Muscle layer of colon (tissue), 2 donors: ENCODE data around the gene TCF7L1.
A peak's percentile ranks its signal among the peaks of the same experiment; 100 is the strongest.
"Not testable (repeated sequence)": the region's sequence is repeated elsewhere in the genome, so short reads cannot be mapped to it uniquely, and the experiment has no call there.

Source experiments
- H3K27ac ChIP-seq: one replicate; pipeline ENCODE4 v1.7.0; 2013; ENCODE audit warnings: low read depth, mild to moderate bottlenecking, low read length, moderate library complexity
- H3K27me3 ChIP-seq, 2 donors: one replicate each; pipeline ENCODE4 v1.7.0; 2013; ENCODE audit warnings: low read length in 2 of 2, mild to moderate bottlenecking in 2 of 2; ENCODE audit not compliant: insufficient read depth in 2 of 2, control insufficient read depth in 1 of 2
- H3K36me3 ChIP-seq: one replicate; pipeline ENCODE4 v1.7.0; 2013; ENCODE audit warnings: mild to moderate bottlenecking, low read length; ENCODE audit not compliant: insufficient read depth
- H3K4me1 ChIP-seq: one replicate; pipeline ENCODE4 v1.7.0; 2013; ENCODE audit warnings: mild to moderate bottlenecking, low read length; ENCODE audit not compliant: insufficient read depth
- H3K4me3 ChIP-seq, 2 donors: one replicate each; pipeline ENCODE4 v1.7.0; 2013; ENCODE audit warnings: low read length in 2 of 2, low read depth in 1 of 2, mild to moderate bottlenecking in 1 of 2, moderate library complexity in 1 of 2
- H3K9ac ChIP-seq: one replicate; pipeline ENCODE4 v1.7.0; 2013; ENCODE audit warnings: low read length
- H3K9me3 ChIP-seq: one replicate; pipeline ENCODE4 v1.7.0; 2013; ENCODE audit warnings: mild to moderate bottlenecking, low read length
- donor health status: abdominal sarcoma.
- donor health status: Adenocarcinoma of cecum.

TCF7L1 gene

DNA sequence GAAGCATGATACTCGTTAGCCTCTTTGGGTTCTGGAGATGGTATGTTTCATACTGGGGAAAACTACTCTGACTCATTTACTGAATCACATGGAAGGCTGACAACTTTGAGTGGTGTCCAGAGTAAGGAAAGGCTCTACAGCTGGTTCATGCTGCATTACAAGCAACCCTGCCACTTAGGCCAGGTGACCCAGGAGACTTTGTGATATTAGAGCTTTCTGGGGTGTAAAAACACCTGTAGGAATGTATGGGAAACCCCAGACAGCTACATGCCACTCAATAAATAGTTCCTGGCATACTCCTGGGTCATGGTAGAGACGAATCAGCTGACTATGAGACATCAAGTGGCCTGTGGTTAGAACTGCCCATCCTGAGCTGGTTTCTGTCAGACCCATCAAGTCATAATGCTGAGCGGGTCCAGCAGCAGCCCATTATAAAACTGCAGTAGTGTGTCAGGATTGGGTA, 21.3 kb upstream of the TCF7L1 start:
- no peaks in the 10 kb centered on the region for H3K27me3 ChIP-seq
- H3K9me3 ChIP-seq = no peaks in the 10 kb centered on the region
- H3K9ac ChIP-seq = no peak overlapping the region
- no peaks in the 10 kb centered on the region for H3K4me1 ChIP-seq
- H3K27ac ChIP-seq = no peak overlapping the region
- H3K4me3 ChIP-seq = no peak overlapping the region
- H3K36me3 ChIP-seq = no peaks in the 10 kb centered on the region

DNA sequence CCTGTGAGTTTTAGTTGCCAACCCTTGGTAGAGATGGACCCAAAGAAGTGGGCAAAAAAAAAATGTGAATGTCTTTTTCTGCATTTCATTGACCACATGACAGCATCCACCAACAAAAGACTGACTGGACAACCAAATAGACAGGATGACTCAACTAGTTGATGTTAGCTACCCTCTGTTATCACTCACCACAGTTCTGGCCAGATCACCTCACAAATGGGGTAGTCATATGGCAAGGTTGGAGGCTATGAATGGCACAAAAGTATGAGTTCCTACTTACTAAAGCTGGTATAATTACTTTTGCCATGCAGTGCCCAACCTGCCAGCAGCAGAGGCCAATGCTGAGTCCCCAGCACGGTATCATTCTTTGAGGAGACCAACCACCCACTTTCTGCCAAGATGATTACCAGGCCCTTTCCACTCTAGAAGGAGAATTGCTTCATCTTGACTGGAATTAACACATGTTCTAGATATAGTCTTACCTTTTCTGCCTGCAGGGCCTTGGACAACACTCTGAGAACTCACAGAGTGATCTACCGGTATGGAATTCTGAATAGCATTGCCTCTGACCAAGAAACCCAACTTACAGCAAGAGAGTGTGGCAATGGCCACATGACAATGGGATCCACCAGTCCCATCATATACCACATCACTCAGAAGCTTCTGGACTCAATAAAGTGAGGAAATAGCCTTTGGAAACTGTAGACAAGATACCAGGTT, 20.1 kb upstream of the TCF7L1 start:
- no peaks in the 10 kb centered on the region for H3K36me3 ChIP-seq
- no peak overlapping the region for H3K4me3 ChIP-seq
- H3K9ac ChIP-seq = no peak overlapping the region
- H3K9me3 ChIP-seq = no peaks in the 10 kb centered on the region
- H3K27ac ChIP-seq = no peak overlapping the region
- no peaks in the 10 kb centered on the region for H3K4me1 ChIP-seq
- H3K27me3 ChIP-seq = no peaks in the 10 kb centered on the region

DNA sequence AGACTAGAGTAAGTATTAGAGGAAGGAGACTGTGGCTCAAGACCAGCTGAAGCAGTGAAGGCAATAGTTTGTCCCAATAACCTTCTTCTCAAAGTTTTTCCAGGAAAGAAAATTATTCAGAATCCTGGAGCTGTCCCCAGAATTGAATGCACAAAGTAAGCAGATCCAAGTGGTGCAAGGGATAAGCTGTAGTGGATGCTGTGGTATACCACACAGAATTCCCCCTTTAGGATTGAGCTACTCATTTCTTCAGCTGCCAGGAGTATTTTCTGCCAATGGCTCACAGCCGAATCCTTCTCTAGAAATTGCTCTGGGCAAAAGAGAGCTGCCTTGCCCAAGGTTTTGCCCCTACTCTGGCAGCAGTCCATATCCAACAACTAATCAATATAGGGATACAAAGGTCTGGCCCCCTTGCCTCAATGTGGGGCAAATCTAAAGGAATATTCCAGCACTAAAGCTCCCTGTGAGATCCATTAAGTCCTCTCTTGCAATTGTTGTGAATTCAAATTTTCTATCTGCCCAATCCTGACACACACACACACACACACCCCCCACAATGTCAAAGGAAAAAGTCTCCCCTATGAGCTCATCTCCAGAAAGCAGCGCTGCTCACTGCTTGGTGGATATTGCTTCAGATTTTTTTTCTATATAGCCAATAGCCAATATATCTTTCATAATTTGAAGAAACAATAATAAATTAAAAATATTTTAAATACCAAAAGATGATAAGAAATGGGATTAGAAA, 18.4 kb upstream of the TCF7L1 start:
- H3K9ac ChIP-seq = no peak overlapping the region
- H3K27me3 ChIP-seq = no peaks in the 10 kb centered on the region
- H3K9me3 ChIP-seq = no peaks in the 10 kb centered on the region
- H3K4me1 ChIP-seq = no peaks in the 10 kb centered on the region
- no peaks in the 10 kb centered on the region for H3K36me3 ChIP-seq
- H3K27ac ChIP-seq = no peak overlapping the region
- H3K4me3 ChIP-seq = no peak overlapping the region

DNA sequence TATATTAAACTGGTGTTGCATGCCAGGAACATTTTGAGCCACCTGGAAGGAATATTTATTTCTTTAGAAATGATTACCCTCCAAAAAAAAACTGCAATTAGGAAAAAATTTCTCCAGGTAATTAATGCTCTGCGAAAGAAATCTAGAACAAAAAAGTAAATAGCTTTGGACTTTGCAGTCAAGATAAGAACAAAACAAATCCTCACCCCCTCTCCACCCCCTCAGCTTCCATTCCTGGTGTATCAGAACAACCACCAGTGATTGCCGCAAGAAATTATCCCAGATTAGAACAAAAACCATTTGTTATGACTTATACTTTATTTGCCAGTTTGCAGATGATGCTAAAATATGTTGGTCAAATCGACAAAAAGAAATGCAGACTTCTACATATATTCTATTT, 17.0 kb upstream of the TCF7L1 start:
- Histone ChIP-seq H3K27ac (no peak overlapping the region), H3K4me3 (no peak overlapping the region), H3K4me1 (no peaks in the 10 kb centered on the region), H3K9ac (no peak overlapping the region), H3K9me3 (no peaks in the 10 kb centered on the region), H3K27me3 (no peaks in the 10 kb centered on the region), H3K36me3 (no peaks in the 10 kb centered on the region)

DNA sequence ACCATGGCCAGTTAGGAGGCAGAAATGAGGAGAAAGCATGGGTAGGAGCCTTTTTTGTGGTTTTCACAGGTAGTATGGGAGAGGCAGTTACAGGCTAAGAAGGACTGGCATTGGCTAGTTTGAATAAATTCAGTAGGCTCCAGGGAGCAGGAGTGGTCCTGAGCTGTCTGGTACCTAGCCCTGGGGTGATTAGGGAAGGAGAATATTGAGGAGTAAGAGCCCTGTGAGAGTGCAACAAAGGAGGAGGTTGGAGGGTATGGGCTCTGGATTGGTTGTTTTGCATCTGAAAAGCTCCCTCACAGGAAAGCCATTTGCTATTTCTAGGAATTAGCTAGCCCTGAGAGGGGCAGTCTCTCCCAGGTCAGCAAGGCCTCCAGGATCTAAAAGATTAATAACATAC, 13.3 kb upstream of the TCF7L1 start:
- H3K9me3 ChIP-seq = no peaks in the 10 kb centered on the region
- H3K4me3 ChIP-seq = no peak overlapping the region
- H3K4me1 ChIP-seq = no peaks in the 10 kb centered on the region

DNA sequence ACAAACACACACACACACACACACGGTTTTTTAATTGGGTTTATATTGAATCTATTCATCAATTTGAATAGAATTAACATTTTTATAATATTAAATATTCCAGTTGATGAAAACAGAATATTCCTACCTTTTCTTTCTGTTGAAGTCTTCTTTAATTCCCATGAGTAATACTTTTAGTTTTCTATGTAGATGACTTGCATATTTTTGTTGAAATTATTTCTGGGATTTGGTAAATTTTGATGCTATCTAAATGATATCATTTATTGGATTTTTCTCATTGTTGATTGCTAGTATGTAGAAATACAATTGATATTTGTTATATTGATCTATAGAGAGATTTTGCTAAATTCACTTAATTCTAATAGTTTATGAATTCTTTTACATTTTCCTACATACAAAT, 12.8 kb upstream of the TCF7L1 start:
- H3K9ac ChIP-seq = no peak overlapping the region
- no peaks in the 10 kb centered on the region for H3K27me3 ChIP-seq
- H3K4me1 ChIP-seq = no peaks in the 10 kb centered on the region
- H3K9me3 ChIP-seq = no peaks in the 10 kb centered on the region
- no peak overlapping the region for H3K4me3 ChIP-seq
- H3K27ac ChIP-seq = no peak overlapping the region
- H3K36me3 ChIP-seq = no peaks in the 10 kb centered on the region

More for the DNA sequence above, 13.3 kb upstream of the TCF7L1 start:
- Histone ChIP-seq H3K27me3 (no peaks in the 10 kb centered on the region), H3K27ac (no peak overlapping the region), H3K9ac (no peak overlapping the region), H3K36me3 (no peaks in the 10 kb centered on the region)

DNA sequence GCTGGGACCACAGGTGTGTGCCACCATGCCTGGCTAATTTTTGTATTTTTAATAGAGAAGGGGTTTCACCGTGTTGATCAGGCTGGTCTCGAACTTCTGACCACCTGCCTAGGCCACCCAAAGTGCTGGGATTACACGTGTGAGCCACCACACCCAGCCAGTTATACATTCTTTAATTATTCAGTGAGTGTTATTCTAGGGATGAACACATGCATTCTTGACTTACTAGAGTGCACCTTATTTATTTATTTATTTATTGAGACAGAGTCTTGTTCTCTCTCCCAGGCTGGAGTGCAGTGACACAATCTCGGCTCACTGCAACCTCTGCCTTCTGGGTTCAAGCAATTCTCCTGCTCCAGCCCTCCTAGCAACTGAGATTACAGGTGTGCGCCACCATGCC, 6.7 kb upstream of the TCF7L1 start:
- not testable (repeated sequence) for H3K27me3 ChIP-seq, H3K9me3 ChIP-seq, H3K9ac ChIP-seq

DNA sequence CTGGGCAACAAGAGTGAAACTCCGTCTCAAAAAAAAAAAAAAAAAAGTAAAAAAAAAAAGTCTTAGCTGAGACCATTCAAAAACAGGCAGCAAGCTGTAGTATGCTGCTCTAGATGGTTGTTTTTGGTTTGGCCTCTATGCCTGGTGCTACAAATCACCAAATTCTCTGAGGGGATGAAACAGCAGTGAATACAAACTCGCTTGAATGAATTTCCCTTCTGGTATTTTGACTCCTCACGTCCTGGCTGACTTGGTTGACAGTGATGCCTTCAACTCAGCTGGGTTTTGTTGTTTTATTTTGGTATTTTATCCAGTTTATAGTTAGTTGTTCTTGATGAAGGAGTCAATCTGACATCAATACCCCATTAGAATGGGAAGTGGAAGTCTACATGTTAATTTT, 3.3 kb upstream of the TCF7L1 start:
- Histone ChIP-seq H3K4me1 (peaks cover 8% of the 10 kb centered on the region), H3K9ac (no peak overlapping the region), H3K9me3 (no peaks in the 10 kb centered on the region), H3K27ac (no peak overlapping the region), H3K36me3 (no peaks in the 10 kb centered on the region), H3K4me3 (no peak overlapping the region), H3K27me3 (no peaks in the 10 kb centered on the region)

More for the DNA sequence above, 6.7 kb upstream of the TCF7L1 start:
- H3K36me3 ChIP-seq, H3K4me3 ChIP-seq, H3K4me1 ChIP-seq, H3K27ac ChIP-seq: not testable (repeated sequence)

DNA sequence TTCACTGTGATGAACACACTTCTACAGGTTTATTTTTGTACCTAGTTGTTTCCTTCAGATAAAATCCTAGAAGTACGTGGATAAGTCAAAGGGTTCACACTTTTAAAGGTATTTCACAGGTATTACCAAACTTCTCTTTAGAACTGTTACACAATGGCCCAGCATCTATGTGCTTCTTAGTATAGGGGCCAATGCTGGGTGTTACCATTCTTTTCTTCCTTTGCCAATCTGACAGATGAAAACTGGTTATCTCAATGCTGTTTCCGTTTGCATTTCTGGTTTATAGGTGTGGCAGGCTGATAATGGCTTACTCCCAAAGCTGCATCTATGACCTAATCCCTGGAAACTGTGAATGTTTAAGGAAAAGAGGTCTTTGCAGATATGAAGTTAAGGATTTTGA, 2.8 kb upstream of the TCF7L1 start:
- no peak overlapping the region for H3K4me3 ChIP-seq
- H3K9me3 ChIP-seq = no peaks in the 10 kb centered on the region
- no peaks in the 10 kb centered on the region for H3K27me3 ChIP-seq
- peaks cover 13% of the 10 kb centered on the region for H3K4me1 ChIP-seq
- no peak overlapping the region for H3K9ac ChIP-seq
- H3K36me3 ChIP-seq = no peaks in the 10 kb centered on the region
- H3K27ac ChIP-seq = no peak overlapping the region

DNA sequence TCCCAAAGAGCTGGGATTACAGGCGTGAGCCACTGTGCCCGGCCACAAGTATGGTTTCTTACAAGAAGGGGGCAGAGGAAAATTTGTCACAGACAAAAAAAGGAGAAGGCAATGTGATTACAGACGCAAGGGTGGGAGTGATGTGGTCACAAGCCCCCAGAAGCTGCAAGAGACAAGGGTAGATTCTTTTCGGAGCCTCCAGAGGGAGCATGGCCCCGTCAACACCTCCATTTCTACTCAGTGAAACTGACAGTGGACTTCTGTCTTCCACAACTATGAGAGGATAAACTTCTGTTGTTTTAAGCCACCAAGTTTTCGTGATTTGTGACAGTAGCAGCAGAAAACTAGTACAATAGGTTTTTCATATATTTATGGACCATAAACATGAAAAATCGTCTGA, 2.1 kb upstream of the TCF7L1 start:
- H3K4me1 ChIP-seq = peaks cover 20% of the 10 kb centered on the region
- no peaks in the 10 kb centered on the region for H3K9me3 ChIP-seq
- H3K27me3 ChIP-seq = no peaks in the 10 kb centered on the region
- H3K27ac ChIP-seq = no peak overlapping the region
- H3K9ac ChIP-seq = no peak overlapping the region
- H3K36me3 ChIP-seq = no peaks in the 10 kb centered on the region
- no peak overlapping the region for H3K4me3 ChIP-seq

DNA sequence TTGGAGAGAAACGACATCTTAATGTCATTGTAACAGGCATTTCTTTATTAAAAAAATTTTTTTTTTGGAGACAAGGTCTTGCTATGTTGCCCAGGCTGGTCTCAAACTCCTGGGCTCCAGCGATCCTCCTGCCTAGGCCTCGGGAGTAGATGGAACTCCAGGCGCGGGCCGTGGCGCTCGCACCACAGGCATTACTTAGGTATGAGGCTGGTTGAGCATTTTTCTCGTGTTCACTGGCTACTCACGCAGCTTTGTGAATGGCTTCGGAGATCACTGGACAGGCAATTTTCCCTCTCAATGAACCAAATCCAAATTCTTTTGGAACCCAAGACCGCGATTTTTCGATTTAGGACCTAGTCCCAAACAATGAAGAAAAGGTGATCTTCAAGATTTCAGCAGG, 795 bp upstream of the TCF7L1 start:
- H3K27ac ChIP-seq = peak overlapping the region; percentile 84
- H3K27me3 ChIP-seq = no peaks in the 10 kb centered on the region
- no peaks in the 10 kb centered on the region for H3K36me3 ChIP-seq
- H3K4me3 ChIP-seq = peak overlapping the region; percentile 62 to 93
- H3K9me3 ChIP-seq = no peaks in the 10 kb centered on the region
- H3K4me1 ChIP-seq = peaks cover 33% of the 10 kb centered on the region
- H3K9ac ChIP-seq = peak overlapping the region; percentile 42
